ENCODE results near the gene FAM228A.

The FAM228A gene

DNA sequence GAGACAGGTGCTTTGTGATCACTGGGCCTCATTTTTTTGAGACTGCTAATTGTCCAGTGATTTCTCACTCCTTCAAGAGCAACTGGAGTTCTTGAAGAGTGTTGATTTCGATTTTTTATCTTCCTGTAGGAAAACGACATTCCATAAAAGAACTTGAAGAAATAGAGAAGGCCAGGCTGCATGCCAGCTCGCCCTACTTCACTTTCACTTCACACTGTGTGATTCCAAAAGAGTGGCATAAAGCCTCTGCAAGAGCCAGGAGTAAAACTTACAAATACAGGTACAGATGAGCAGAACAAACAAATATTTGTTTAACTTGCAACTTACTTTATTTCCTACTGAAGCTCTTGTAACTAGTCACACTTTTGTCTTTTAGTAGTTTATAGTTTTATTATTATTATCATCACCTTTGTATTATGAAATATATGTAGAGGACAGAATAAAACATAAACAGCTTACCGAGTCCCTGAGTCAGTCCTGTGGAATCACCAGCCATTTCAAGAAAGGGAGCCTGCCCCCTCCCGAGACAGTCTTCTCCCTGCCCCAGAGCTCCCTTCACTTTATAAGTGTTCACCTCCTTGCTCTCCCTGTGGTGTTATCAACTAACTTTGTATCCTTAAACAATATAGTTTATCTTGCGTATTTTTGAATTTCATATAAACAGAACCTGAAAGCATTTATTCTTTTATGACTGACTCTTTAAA lies 8.7 kb downstream of the FAM228A start:
- Histone ChIP-seq H3K36me3 (replicated peaks in 1 of 2; ENCODE audit: control insufficient read depth in 2 of 2, insufficient read depth in 2 of 2, low read length in 2 of 2) (no peaks in the 10 kb centered on the region), H2AFZ (ENCODE audit: low read length) (peak overlapping the region; percentile 2), H3K23ac (ENCODE audit: low read depth, low read length, poor library complexity) (no peak overlapping the region), H3K27ac (replicated peaks; ENCODE audit: low read length) (no peak overlapping the region), H4K8ac (ENCODE audit: low read depth, low read length) (no peak overlapping the region), H3K4me1 (ENCODE audit: control insufficient read depth in 2 of 2, insufficient read depth in 1 of 2, low read depth in 1 of 2, low read length in 2 of 2) (peaks cover 7 to 9% of the 10 kb centered on the region in 2 donors), H3K4ac (ENCODE audit: low read length) (no peak overlapping the region), H2BK12ac (ENCODE audit: low read length) (no peak overlapping the region), H2BK15ac (ENCODE audit: low read length) (no peak overlapping the region), H2BK120ac (ENCODE audit: low read depth, low read length) (no peak overlapping the region), H3K9ac (ENCODE audit: low read depth, low read length, poor library complexity) (no peak overlapping the region), H3K9me3 (replicated peaks in 1 of 2; ENCODE audit: control insufficient read depth in 2 of 2, insufficient read depth in 1 of 2, low read depth in 1 of 2, low read length in 2 of 2) (no peaks in the 10 kb centered on the region), H4K91ac (ENCODE audit: low read depth, low read length, poor library complexity) (no peak overlapping the region), H3K14ac (ENCODE audit: low read length) (no peak overlapping the region), H3K79me1 (ENCODE audit: low read depth, low read length) (no peaks in the 10 kb centered on the region), H2BK5ac (ENCODE audit: low read length) (no peak overlapping the region), H3K27me3 (ENCODE audit: control insufficient read depth in 3 of 3, insufficient read depth in 3 of 3, low read depth in 1 of 3, low read length in 3 of 3) (peaks cover 0 to 2% (median 0%) of the 10 kb centered on the region in 3 experiments), H3K18ac (ENCODE audit: low read length) (no peak overlapping the region), H3K4me3 (ENCODE audit: low read length in 2 of 2) (no peak overlapping the region), H3K4me2 (ENCODE audit: insufficient read depth, low read length, poor library complexity, severe bottlenecking) (no peak overlapping the region), H2AK5ac (ENCODE audit: low read depth, low read length) (no peak overlapping the region)
- no peak for DNase-seq (ENCODE audit: low spot score)
- no CpG with 5 or more reads among the region's 6 CpGs for WGBS, 2 donors (ENCODE audit: extremely low coverage in 2 of 2, insufficient read length in 2 of 2, insufficient replicate concordance in 1 of 2)

GRCh38 chr2:24189551-24189950 lies 14.7 kb downstream of the FAM228A start:
- H3K79me1 ChIP-seq (ENCODE audit: low read depth, low read length), result no peaks in the 10 kb centered on the region
- no peak overlapping the region for H3K14ac ChIP-seq (ENCODE audit: low read length)
- peak overlapping the region; percentile 63 for H3K18ac ChIP-seq (ENCODE audit: low read length)
- H2BK15ac ChIP-seq (ENCODE audit: low read length), result no peak overlapping the region
- no peak overlapping the region for H3K4ac ChIP-seq (ENCODE audit: low read length)
- H3K4me3 ChIP-seq (ENCODE audit: low read length in 2 of 2), result no peak overlapping the region
- DNase-seq (ENCODE audit: low spot score), result no peak
- H4K8ac ChIP-seq (ENCODE audit: low read depth, low read length), result no peak overlapping the region
- H3K27me3 ChIP-seq (ENCODE audit: control insufficient read depth in 3 of 3, insufficient read depth in 3 of 3, low read depth in 1 of 3, low read length in 3 of 3), result no peaks in the 10 kb centered on the region
- H3K4me1 ChIP-seq (ENCODE audit: control insufficient read depth in 2 of 2, insufficient read depth in 1 of 2, low read depth in 1 of 2, low read length in 2 of 2), result peaks cover 0 to 9% of the 10 kb centered on the region in 2 donors
- no peak overlapping the region for H2BK12ac ChIP-seq (ENCODE audit: low read length)
- peak overlapping the region; percentile 71 for H2AFZ ChIP-seq (ENCODE audit: low read length)
- H2BK5ac ChIP-seq (ENCODE audit: low read length), result no peak overlapping the region
- H3K9me3 ChIP-seq (replicated peaks in 1 of 2; ENCODE audit: control insufficient read depth in 2 of 2, insufficient read depth in 1 of 2, low read depth in 1 of 2, low read length in 2 of 2), result peaks cover 0 to 3% of the 10 kb centered on the region in 2 donors
- no CpG with 5 or more reads among the region's 10 CpGs for WGBS, 2 donors (ENCODE audit: extremely low coverage in 2 of 2, insufficient read length in 2 of 2, insufficient replicate concordance in 1 of 2)
- H2BK120ac ChIP-seq (ENCODE audit: low read depth, low read length), result no peak overlapping the region
- H3K27ac ChIP-seq (replicated peaks; ENCODE audit: low read length), result no peak overlapping the region
- H4K91ac ChIP-seq (ENCODE audit: low read depth, low read length, poor library complexity), result no peak overlapping the region
- no peak overlapping the region for H2AK5ac ChIP-seq (ENCODE audit: low read depth, low read length)
- no peak overlapping the region for H3K9ac ChIP-seq (ENCODE audit: low read depth, low read length, poor library complexity)
- no peaks in the 10 kb centered on the region for H3K36me3 ChIP-seq (replicated peaks in 1 of 2; ENCODE audit: control insufficient read depth in 2 of 2, insufficient read depth in 2 of 2, low read length in 2 of 2)
- H3K23ac ChIP-seq (ENCODE audit: low read depth, low read length, poor library complexity), result no peak overlapping the region
- no peak overlapping the region for H3K4me2 ChIP-seq (ENCODE audit: insufficient read depth, low read length, poor library complexity, severe bottlenecking)

GRCh38 chr2:24190503-24190902 lies 15.7 kb downstream of the FAM228A start:
- H2AFZ ChIP-seq (ENCODE audit: low read length), result peak overlapping the region; percentile 24
- H2BK120ac ChIP-seq (ENCODE audit: low read depth, low read length), result no peak overlapping the region
- H3K9me3 ChIP-seq (replicated peaks in 1 of 2; ENCODE audit: control insufficient read depth in 2 of 2, insufficient read depth in 1 of 2, low read depth in 1 of 2, low read length in 2 of 2), result peaks cover 0 to 3% of the 10 kb centered on the region in 2 donors
- H3K23ac ChIP-seq (ENCODE audit: low read depth, low read length, poor library complexity), result peak overlapping the region; percentile 31
- H2BK12ac ChIP-seq (ENCODE audit: low read length), result no peak overlapping the region
- H3K4me1 ChIP-seq (ENCODE audit: control insufficient read depth in 2 of 2, insufficient read depth in 1 of 2, low read depth in 1 of 2, low read length in 2 of 2), result peaks cover 0 to 9% of the 10 kb centered on the region in 2 donors
- no peaks in the 10 kb centered on the region for H3K27me3 ChIP-seq (ENCODE audit: control insufficient read depth in 3 of 3, insufficient read depth in 3 of 3, low read depth in 1 of 3, low read length in 3 of 3)
- no peaks in the 10 kb centered on the region for H3K79me1 ChIP-seq (ENCODE audit: low read depth, low read length)
- no peak overlapping the region for H3K4ac ChIP-seq (ENCODE audit: low read length)
- H3K36me3 ChIP-seq (replicated peaks in 1 of 2; ENCODE audit: control insufficient read depth in 2 of 2, insufficient read depth in 2 of 2, low read length in 2 of 2), result no peaks in the 10 kb centered on the region
- peak overlapping the region; percentile 92 for H2AK5ac ChIP-seq (ENCODE audit: low read depth, low read length)
- no peak overlapping the region for H3K27ac ChIP-seq (replicated peaks; ENCODE audit: low read length)
- H2BK15ac ChIP-seq (ENCODE audit: low read length), result no peak overlapping the region
- H3K18ac ChIP-seq (ENCODE audit: low read length), result peak overlapping the region; percentile 83
- peak overlapping the region; percentile 58 for H3K14ac ChIP-seq (ENCODE audit: low read length)
- no CpG with 5 or more reads among the region's 9 CpGs for WGBS, 2 donors (ENCODE audit: extremely low coverage in 2 of 2, insufficient read length in 2 of 2, insufficient replicate concordance in 1 of 2)
- peak overlapping the region; percentile 50 for H4K8ac ChIP-seq (ENCODE audit: low read depth, low read length)
- no peak overlapping the region for H3K4me3 ChIP-seq (ENCODE audit: low read length in 2 of 2)
- DNase-seq (ENCODE audit: low spot score), result no peak
- H3K9ac ChIP-seq (ENCODE audit: low read depth, low read length, poor library complexity), result peak overlapping the region; percentile 44
- no peak overlapping the region for H2BK5ac ChIP-seq (ENCODE audit: low read length)
- no peak overlapping the region for H4K91ac ChIP-seq (ENCODE audit: low read depth, low read length, poor library complexity)
- H3K4me2 ChIP-seq (ENCODE audit: insufficient read depth, low read length, poor library complexity, severe bottlenecking), result no peak overlapping the region

DNA sequence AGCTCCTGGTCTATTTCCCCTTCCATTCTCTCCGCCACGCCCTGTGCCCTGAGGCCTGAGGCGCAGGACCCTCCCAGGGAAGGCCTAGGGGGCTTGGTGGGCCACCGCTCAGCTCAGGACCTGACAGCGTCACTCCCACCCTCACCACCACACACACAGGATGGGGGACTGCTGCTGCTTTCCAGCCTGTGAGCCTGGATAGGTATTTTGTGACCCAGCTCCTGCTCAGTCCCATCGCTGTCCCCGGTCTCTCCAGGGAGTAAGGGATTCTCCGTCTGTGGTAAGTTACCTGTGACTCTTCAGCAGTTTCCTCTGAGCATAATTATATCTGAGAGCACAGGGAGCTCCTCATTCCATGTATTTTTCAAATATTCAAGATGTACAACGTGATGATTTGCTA lies 16.3 kb downstream of the FAM228A start:
- peaks cover 0 to 3% of the 10 kb centered on the region in 2 donors for H3K9me3 ChIP-seq (replicated peaks in 1 of 2; ENCODE audit: control insufficient read depth in 2 of 2, insufficient read depth in 1 of 2, low read depth in 1 of 2, low read length in 2 of 2)
- no peak overlapping the region for H3K4me3 ChIP-seq (ENCODE audit: low read length in 2 of 2)
- no peaks in the 10 kb centered on the region for H3K79me1 ChIP-seq (ENCODE audit: low read depth, low read length)
- H2AK5ac ChIP-seq (ENCODE audit: low read depth, low read length), result no peak overlapping the region
- no peak overlapping the region for H3K14ac ChIP-seq (ENCODE audit: low read length)
- H3K27me3 ChIP-seq (ENCODE audit: control insufficient read depth in 3 of 3, insufficient read depth in 3 of 3, low read depth in 1 of 3, low read length in 3 of 3), result no peaks in the 10 kb centered on the region
- H2BK15ac ChIP-seq (ENCODE audit: low read length), result no peak overlapping the region
- no peak overlapping the region for H3K23ac ChIP-seq (ENCODE audit: low read depth, low read length, poor library complexity)
- no peak overlapping the region for H3K4ac ChIP-seq (ENCODE audit: low read length)
- no peak overlapping the region for H2AFZ ChIP-seq (ENCODE audit: low read length)
- no peak overlapping the region for H2BK120ac ChIP-seq (ENCODE audit: low read depth, low read length)
- no peak overlapping the region for H4K8ac ChIP-seq (ENCODE audit: low read depth, low read length)
- no CpG with 5 or more reads among the region's 9 CpGs for WGBS, 2 donors (ENCODE audit: extremely low coverage in 2 of 2, insufficient read length in 2 of 2, insufficient replicate concordance in 1 of 2)
- H3K27ac ChIP-seq (replicated peaks; ENCODE audit: low read length), result no peak overlapping the region
- H3K36me3 ChIP-seq (replicated peaks in 1 of 2; ENCODE audit: control insufficient read depth in 2 of 2, insufficient read depth in 2 of 2, low read length in 2 of 2), result no peaks in the 10 kb centered on the region
- DNase-seq (ENCODE audit: low spot score), result no peak
- no peak overlapping the region for H3K4me2 ChIP-seq (ENCODE audit: insufficient read depth, low read length, poor library complexity, severe bottlenecking)
- peak overlapping the region; percentile 61 for H3K9ac ChIP-seq (ENCODE audit: low read depth, low read length, poor library complexity)
- H3K18ac ChIP-seq (ENCODE audit: low read length), result peak overlapping the region; percentile 77
- no peak overlapping the region for H2BK12ac ChIP-seq (ENCODE audit: low read length)
- H4K91ac ChIP-seq (ENCODE audit: low read depth, low read length, poor library complexity), result no peak overlapping the region
- peaks cover 0 to 9% of the 10 kb centered on the region in 2 donors for H3K4me1 ChIP-seq (ENCODE audit: control insufficient read depth in 2 of 2, insufficient read depth in 1 of 2, low read depth in 1 of 2, low read length in 2 of 2)
- H2BK5ac ChIP-seq (ENCODE audit: low read length), result no peak overlapping the region
